Upper lobe of left lung (tissue), 6 donors: ENCODE results near the gene POLR2B. TPM values are rescaled to one million over a fixed set of nuclear protein-coding genes. Genes with fewer than 3 reads are reported as not detected.

Experiments
- ATAC-seq, 2 donors: fragments of 200-7000 bp; cut with Tn5 transposase; one replicate each; pipeline ENCODE4 v1.9.1; 2022; ENCODE audit warnings: mild to moderate bottlenecking in 2 of 2, moderate library complexity in 2 of 2; ENCODE audit not compliant: low FRiP score in 2 of 2
- DNase-seq, 2 donors: peaks; one replicate each; pipeline ENCODE4 v3.0.0-alpha.2; 2019 to 2020
- H3K27ac ChIP-seq, 4 donors: fragments of 200-600 bp; sonication (generic); one replicate each; pipeline ENCODE4 v1.5.1; 2016 to 2019
- H3K27me3 ChIP-seq, 4 donors: fragments of 200-600 bp; sonication (generic); one replicate each; pipeline ENCODE4 v1.5.1; 2017 to 2019
- H3K36me3 ChIP-seq, 4 donors: fragments of 200-600 bp; sonication (generic); one replicate each; pipeline ENCODE4 v1.5.1; 2016 to 2019
- H3K4me1 ChIP-seq, 4 donors: fragments of 200-600 bp; sonication (generic); one replicate each; pipeline ENCODE4 v1.5.1; 2018 to 2019
- H3K4me3 ChIP-seq, 4 donors: fragments of 200-600 bp; sonication (generic); one replicate each; pipeline ENCODE4 v1.5.1; 2017 to 2019; ENCODE audit warnings: mild to moderate bottlenecking in 2 of 4, moderate library complexity in 1 of 4
- H3K9me3 ChIP-seq, 4 donors: fragments of 200-600 bp; sonication (generic); one replicate each; pipeline ENCODE4 v1.5.1; 2018 to 2019
- CTCF ChIP-seq, 6 experiments: fragments of 450-650 bp in 4 of 6; fragments of 200-600 bp in 2 of 6; sonication (generic) in 2 of 6; IDR thresholded peaks; one replicate each; pipeline ENCODE4 v1.5.1; 2016 to 2019; ENCODE audit warnings: antibody characterized with exemption in 6 of 6
- EP300 ChIP-seq, 4 donors: sonication (generic); formaldehyde crosslinking; IDR thresholded peaks; one replicate each; pipeline ENCODE4 v1.5.1; 2017; ENCODE audit warnings: antibody characterized with exemption in 4 of 4, control low read depth in 2 of 4
- POLR2A ChIP-seq, 4 donors: fragments of 450-650 bp; IDR thresholded peaks; one replicate each; pipeline ENCODE4 v1.5.1; 2016 to 2017; ENCODE audit warnings: antibody characterized with exemption in 4 of 4, mild to moderate bottlenecking in 2 of 4
- POLR2AphosphoS5 ChIP-seq, 2 donors: sonication (generic); formaldehyde crosslinking; IDR thresholded peaks; one replicate each; pipeline ENCODE4 v1.5.1; 2017; ENCODE audit warnings: antibody characterized with exemption in 2 of 2
- WGBS, 2 donors: methylation state at CpG; one replicate each; pipeline ENCODE4 v1.1.5; 2017 to 2018; 5-methylcytosine and 5-hydroxymethylcytosine counted together
- total RNA-seq, 6 donors: library from RNA; depleted of rRNA in 4 of 6; stranded (reverse); fragments of >200 nt in 4 of 6; gene quantifications; one replicate each; pipeline versions ENCODE4 v1.1.0 to v1.2.1, GENCODE V29; 2016 to 2021
- donor health status: DM: no; HTN: no; CAD: no; lungs with moderate emphysema.
- donor health status: DM: no; HTN: yes; CAD: no; lungs with severe emphysema.

Gene POLR2B
- total RNA-seq, 6 donors from 2014 or later, result 50.7 to 138 (median 69.4) TPM

GRCh38 chr4:57037982-57038604, 59.4 kb downstream of the POLR2B start:
- Histone ChIP-seq H3K27ac (no peak overlapping the region), H3K27me3 (no peaks in the 10 kb centered on the region), H3K4me1 (peaks cover 0 to 7% (median 0%) of the 10 kb centered on the region in 4 donors), H3K36me3 (peaks cover 0 to 3% (median 1%) of the 10 kb centered on the region in 4 donors), H3K4me3 (no peak overlapping the region), H3K9me3 (no peaks in the 10 kb centered on the region)
- DNase-seq, result peak; percentile 57 to 86
- ATAC-seq, result peak; percentile 67 to 74
- 43 to 51% methylated on average over 15 of the region's 15 CpGs for WGBS, 2 donors
- TF ChIP-seq CTCF (IDR thresholded peaks at IDR 0.05) (peak; percentile 40 to 87 (median 62)), POLR2AphosphoS5 (IDR thresholded peaks at IDR 0.05) (no peak), EP300 (IDR thresholded peaks at IDR 0.05) (no peak)

- Histone ChIP-seq H3K9me3 (no peaks in the 10 kb centered on the region), H3K4me1 (peaks cover 0 to 13% (median 7%) of the 10 kb centered on the region in 4 donors), H3K27me3 (no peaks in the 10 kb centered on the region), H3K27ac (no peak overlapping the region), H3K36me3 (peaks cover 0 to 3% (median 0%) of the 10 kb centered on the region in 4 donors), H3K4me3 (no peak overlapping the region)
- no peak for DNase-seq
- TF ChIP-seq EP300 (IDR thresholded peaks at IDR 0.05) (no peak), CTCF (IDR thresholded peaks at IDR 0.05) (no peak), POLR2A (IDR thresholded peaks at IDR 0.05) (no peak), POLR2AphosphoS5 (IDR thresholded peaks at IDR 0.05) (no peak)
- no peak for ATAC-seq
- WGBS, 2 donors, result 71 to 72% methylated on average over 2 of the region's 2 CpGs
These were observed 60.6 kb downstream of the POLR2B start for GRCh38 chr4:57039345-57039744.

GRCh38 chr4:57040510-57040909, 61.8 kb downstream of the POLR2B start:
- ATAC-seq (no peak), DNase-seq (no peak)
- 87 to 92% methylated on average over 6 of the region's 6 CpGs for WGBS, 2 donors
- H3K4me3 ChIP-seq, result no peak overlapping the region
- no peaks in the 10 kb centered on the region for H3K27me3 ChIP-seq
- peaks cover 0 to 3% (median 0%) of the 10 kb centered on the region in 4 donors for H3K36me3 ChIP-seq
- peaks cover 2 to 13% (median 7%) of the 10 kb centered on the region in 4 donors for H3K4me1 ChIP-seq
- TF ChIP-seq POLR2A (IDR thresholded peaks at IDR 0.05) (no peak), CTCF (IDR thresholded peaks at IDR 0.05) (no peak), EP300 (IDR thresholded peaks at IDR 0.05) (no peak), POLR2AphosphoS5 (IDR thresholded peaks at IDR 0.05) (no peak)
- no peaks in the 10 kb centered on the region for H3K9me3 ChIP-seq
- no peak overlapping the region for H3K27ac ChIP-seq

- Histone ChIP-seq H3K9me3 (no peaks in the 10 kb centered on the region), H3K36me3 (peaks cover 0 to 3% (median 0%) of the 10 kb centered on the region in 4 donors), H3K27me3 (no peaks in the 10 kb centered on the region), H3K4me3 (no peak overlapping the region), H3K27ac (no peak overlapping the region), H3K4me1 (peaks cover 2 to 13% (median 7%) of the 10 kb centered on the region in 4 donors)
- ATAC-seq, result no peak
- WGBS, 2 donors, result 81 to 84% methylated on average over 1 of the region's 1 CpG
- TF ChIP-seq EP300 (IDR thresholded peaks at IDR 0.05), result no peak
- no peak for TF ChIP-seq CTCF (IDR thresholded peaks at IDR 0.05)
- no peak for TF ChIP-seq POLR2A (IDR thresholded peaks at IDR 0.05)
- no peak for TF ChIP-seq POLR2AphosphoS5 (IDR thresholded peaks at IDR 0.05)
- DNase-seq, result no peak
These were observed 62.3 kb downstream of the POLR2B start for GRCh38 chr4:57041020-57041419.

GRCh38 chr4:57042711-57043169, 64.0 kb downstream of the POLR2B start:
- WGBS, 2 donors, result 94 to 96% methylated on average over 5 of the region's 5 CpGs
- DNase-seq (peak in 1 of 2 donors; percentile 29), ATAC-seq (peak in 1 of 2 donors; percentile 69)
- Histone ChIP-seq H3K36me3 (peaks cover 0 to 3% (median 0%) of the 10 kb centered on the region in 4 donors), H3K27me3 (no peaks in the 10 kb centered on the region), H3K4me1 (peaks cover 5 to 13% (median 7%) of the 10 kb centered on the region in 4 donors), H3K4me3 (no peak overlapping the region), H3K27ac (peak overlapping the region; percentile 29 to 70 (median 48)), H3K9me3 (no peaks in the 10 kb centered on the region)
- TF ChIP-seq EP300 (IDR thresholded peaks at IDR 0.05) (no peak), POLR2A (IDR thresholded peaks at IDR 0.05) (no peak), CTCF (IDR thresholded peaks at IDR 0.05) (no peak), POLR2AphosphoS5 (IDR thresholded peaks at IDR 0.05) (no peak)
